Measurements from ENCODE around the gene KDM6B. TPM values are rescaled to one million over a fixed set of nuclear protein-coding genes. Genes with fewer than 3 reads are reported as not detected.

The KDM6B gene
- total RNA-seq, 2 donors from 2014 or later: 53.3 to 60.3 TPM

GRCh38 chr17:7803981-7804380, 30.0 kb upstream of the KDM6B start:
- H3K27me3 ChIP-seq (ENCODE audit: control insufficient read depth, insufficient read depth, low read length, poor library complexity, severe bottlenecking): no peaks in the 10 kb centered on the region
- Mint-ChIP-seq H3K27ac (no peak overlapping the region), H3K4me1 (peaks cover 6% of the 10 kb centered on the region), H3K4me3 (no peak overlapping the region), H3K27me3 (ENCODE audit: insufficient read depth) (peaks cover 12% of the 10 kb centered on the region), H3K9me3 (no peaks in the 10 kb centered on the region), H3K36me3 (ENCODE audit: low read depth) (no peaks in the 10 kb centered on the region)
- TF ChIP-seq CTCF (conservative IDR thresholded peaks at IDR 0.05): no peak
- H3K9ac ChIP-seq (ENCODE audit: extremely low read depth, low read length, poor library complexity, severe bottlenecking): no peak overlapping the region
- H3K4me1 ChIP-seq (ENCODE audit: control insufficient read depth, insufficient read depth, low read length): no peaks in the 10 kb centered on the region
- H3K27ac ChIP-seq (ENCODE audit: low read depth, low read length): no peak overlapping the region
- H3K9me3 ChIP-seq (ENCODE audit: control insufficient read depth, low read length): no peaks in the 10 kb centered on the region
- WGBS, 2 experiments (ENCODE audit: insufficient coverage in 1 of 2, insufficient read length in 1 of 2): 84 to 92% methylated on average over 2 to 13 of the region's 13 CpGs
- DNase-seq: peak; percentile 67
- H3K4me3 ChIP-seq (ENCODE audit: low read length): no peak overlapping the region
- no peaks in the 10 kb centered on the region for H3K36me3 ChIP-seq (ENCODE audit: control insufficient read depth, insufficient read depth, low read length)

- Histone ChIP-seq H3K27ac (ENCODE audit: low read depth, low read length) (no peak overlapping the region), H3K36me3 (ENCODE audit: control insufficient read depth, insufficient read depth, low read length) (no peaks in the 10 kb centered on the region), H3K4me3 (ENCODE audit: low read length) (no peak overlapping the region), H3K9me3 (ENCODE audit: control insufficient read depth, low read length) (no peaks in the 10 kb centered on the region), H3K4me1 (ENCODE audit: control insufficient read depth, insufficient read depth, low read length) (no peaks in the 10 kb centered on the region), H3K27me3 (ENCODE audit: control insufficient read depth, insufficient read depth, low read length, poor library complexity, severe bottlenecking) (no peaks in the 10 kb centered on the region), H3K9ac (ENCODE audit: extremely low read depth, low read length, poor library complexity, severe bottlenecking) (no peak overlapping the region)
- no peak for DNase-seq
- Mint-ChIP-seq H3K9me3 (no peaks in the 10 kb centered on the region), H3K4me3 (no peak overlapping the region), H3K27ac (no peak overlapping the region), H3K27me3 (ENCODE audit: insufficient read depth) (peaks cover 18% of the 10 kb centered on the region), H3K4me1 (peaks cover 9% of the 10 kb centered on the region), H3K36me3 (ENCODE audit: low read depth) (no peaks in the 10 kb centered on the region)
- 95% methylated on average over 3 to 5 of the region's 6 CpGs for WGBS, 2 experiments (ENCODE audit: insufficient coverage in 1 of 2, insufficient read length in 1 of 2)
- no peak for TF ChIP-seq CTCF (conservative IDR thresholded peaks at IDR 0.05)
Observed at GRCh38 chr17:7806587-7806986, 27.4 kb upstream of the KDM6B start.

- Histone ChIP-seq H3K4me3 (ENCODE audit: low read length) (no peak overlapping the region), H3K27me3 (ENCODE audit: control insufficient read depth, insufficient read depth, low read length, poor library complexity, severe bottlenecking) (no peaks in the 10 kb centered on the region), H3K9me3 (ENCODE audit: control insufficient read depth, low read length) (no peaks in the 10 kb centered on the region), H3K27ac (ENCODE audit: low read depth, low read length) (no peak overlapping the region), H3K9ac (ENCODE audit: extremely low read depth, low read length, poor library complexity, severe bottlenecking) (no peak overlapping the region), H3K4me1 (ENCODE audit: control insufficient read depth, insufficient read depth, low read length) (no peaks in the 10 kb centered on the region), H3K36me3 (ENCODE audit: control insufficient read depth, insufficient read depth, low read length) (no peaks in the 10 kb centered on the region)
- no peaks in the 10 kb centered on the region for H3K9me3 Mint-ChIP-seq
- peaks cover 9% of the 10 kb centered on the region for H3K4me1 Mint-ChIP-seq
- TF ChIP-seq CTCF (conservative IDR thresholded peaks at IDR 0.05): no peak
- no peak overlapping the region for H3K27ac Mint-ChIP-seq
- H3K27me3 Mint-ChIP-seq (ENCODE audit: insufficient read depth): peaks cover 18% of the 10 kb centered on the region
- H3K4me3 Mint-ChIP-seq: no peak overlapping the region
- WGBS, 2 experiments (ENCODE audit: insufficient coverage in 1 of 2, insufficient read length in 1 of 2): 90 to 97% methylated on average over 12 to 21 of the region's 21 CpGs
- DNase-seq: peak; percentile 43
- no peaks in the 10 kb centered on the region for H3K36me3 Mint-ChIP-seq (ENCODE audit: low read depth)
Observed at GRCh38 chr17:7807206-7807605, 26.8 kb upstream of the KDM6B start.

Data from endodermal cell (in vitro differentiated cells).